Upper lobe of left lung (tissue), 6 donors: ENCODE measurements around the gene PRKN. TPM values are rescaled to one million over a fixed set of nuclear protein-coding genes. Genes with fewer than 3 reads are reported as not detected.

ENCODE experiments used
- ATAC-seq, 2 donors: fragments of 200-7000 bp; cut with Tn5 transposase; one replicate each; pipeline ENCODE4 v1.9.1; 2022; ENCODE audit warnings: mild to moderate bottlenecking in 2 of 2, moderate library complexity in 2 of 2; ENCODE audit not compliant: low FRiP score in 2 of 2
- DNase-seq, 2 donors: peaks; one replicate each; pipeline ENCODE4 v3.0.0-alpha.2; 2019 to 2020
- H3K27ac ChIP-seq, 4 donors: fragments of 200-600 bp; sonication (generic); one replicate each; pipeline ENCODE4 v1.5.1; 2016 to 2019
- H3K27me3 ChIP-seq, 4 donors: fragments of 200-600 bp; sonication (generic); one replicate each; pipeline ENCODE4 v1.5.1; 2017 to 2019
- H3K36me3 ChIP-seq, 4 donors: fragments of 200-600 bp; sonication (generic); one replicate each; pipeline ENCODE4 v1.5.1; 2016 to 2019
- H3K4me1 ChIP-seq, 4 donors: fragments of 200-600 bp; sonication (generic); one replicate each; pipeline ENCODE4 v1.5.1; 2018 to 2019
- H3K4me3 ChIP-seq, 4 donors: fragments of 200-600 bp; sonication (generic); one replicate each; pipeline ENCODE4 v1.5.1; 2017 to 2019; ENCODE audit warnings: mild to moderate bottlenecking in 2 of 4, moderate library complexity in 1 of 4
- H3K9me3 ChIP-seq, 4 donors: fragments of 200-600 bp; sonication (generic); one replicate each; pipeline ENCODE4 v1.5.1; 2018 to 2019
- CTCF ChIP-seq, 6 experiments: fragments of 450-650 bp in 4 of 6; fragments of 200-600 bp in 2 of 6; sonication (generic) in 2 of 6; IDR thresholded peaks; one replicate each; pipeline ENCODE4 v1.5.1; 2016 to 2019; ENCODE audit warnings: antibody characterized with exemption in 6 of 6
- EP300 ChIP-seq, 4 donors: sonication (generic); formaldehyde crosslinking; IDR thresholded peaks; one replicate each; pipeline ENCODE4 v1.5.1; 2017; ENCODE audit warnings: antibody characterized with exemption in 4 of 4, control low read depth in 2 of 4
- POLR2A ChIP-seq, 4 donors: fragments of 450-650 bp; IDR thresholded peaks; one replicate each; pipeline ENCODE4 v1.5.1; 2016 to 2017; ENCODE audit warnings: antibody characterized with exemption in 4 of 4, mild to moderate bottlenecking in 2 of 4
- POLR2AphosphoS5 ChIP-seq, 2 donors: sonication (generic); formaldehyde crosslinking; IDR thresholded peaks; one replicate each; pipeline ENCODE4 v1.5.1; 2017; ENCODE audit warnings: antibody characterized with exemption in 2 of 2
- WGBS, 2 donors: methylation state at CpG; one replicate each; pipeline ENCODE4 v1.1.5; 2017 to 2018; 5-methylcytosine and 5-hydroxymethylcytosine counted together
- total RNA-seq, 6 donors: library from RNA; depleted of rRNA in 4 of 6; stranded (reverse); fragments of >200 nt in 4 of 6; gene quantifications; one replicate each; pipeline versions ENCODE4 v1.1.0 to v1.2.1, GENCODE V29; 2016 to 2021
- donor health status: DM: no; HTN: no; CAD: no; lungs with moderate emphysema.
- donor health status: DM: no; HTN: yes; CAD: no; lungs with severe emphysema.

PRKN gene
- total RNA-seq, 6 donors from 2014 or later = 2.7 to 29.3 (median 5.5) TPM

- TF ChIP-seq POLR2A (IDR thresholded peaks at IDR 0.05) (no peak), POLR2AphosphoS5 (IDR thresholded peaks at IDR 0.05) (no peak), CTCF (IDR thresholded peaks at IDR 0.05) (no peak), EP300 (IDR thresholded peaks at IDR 0.05) (no peak)
- H3K9me3 ChIP-seq = no peaks in the 10 kb centered on the region
- no peak for DNase-seq
- H3K27ac ChIP-seq = no peak overlapping the region
- no peaks in the 10 kb centered on the region for H3K27me3 ChIP-seq
- no peaks in the 10 kb centered on the region for H3K4me1 ChIP-seq
- no peak overlapping the region for H3K4me3 ChIP-seq
- WGBS, 2 donors = 87 to 88% methylated on average over 5 of the region's 5 CpGs
- no peak for ATAC-seq
- no peaks in the 10 kb centered on the region for H3K36me3 ChIP-seq
Measured at GRCh38 chr6:162100096-162100495, 627.5 kb downstream of the PRKN start.

GRCh38 chr6:162099685-162100084 is 627.9 kb downstream of the PRKN start:
- Histone ChIP-seq H3K4me1 (no peaks in the 10 kb centered on the region), H3K27me3 (no peaks in the 10 kb centered on the region), H3K9me3 (no peaks in the 10 kb centered on the region), H3K36me3 (no peaks in the 10 kb centered on the region), H3K27ac (no peak overlapping the region), H3K4me3 (no peak overlapping the region)
- DNase-seq (no peak), ATAC-seq (peak in 1 of 2 donors; percentile 83)
- TF ChIP-seq POLR2A (IDR thresholded peaks at IDR 0.05) = no peak
- peak in 2 of 4 donors; percentile 29 to 47 for TF ChIP-seq EP300 (IDR thresholded peaks at IDR 0.05)
- 76 to 82% methylated on average over 5 of the region's 5 CpGs for WGBS, 2 donors

- H3K27me3 ChIP-seq = no peaks in the 10 kb centered on the region
- ATAC-seq (no peak), DNase-seq (no peak)
- H3K9me3 ChIP-seq = no peaks in the 10 kb centered on the region
- WGBS, 2 donors = 89% methylated on average over 11 of the region's 11 CpGs
- no peak for TF ChIP-seq POLR2A (IDR thresholded peaks at IDR 0.05)
- no peak for TF ChIP-seq EP300 (IDR thresholded peaks at IDR 0.05)
- TF ChIP-seq POLR2AphosphoS5 (IDR thresholded peaks at IDR 0.05) = no peak
- no peak for TF ChIP-seq CTCF (IDR thresholded peaks at IDR 0.05)
- no peaks in the 10 kb centered on the region for H3K36me3 ChIP-seq
- no peaks in the 10 kb centered on the region for H3K4me1 ChIP-seq
- no peak overlapping the region for H3K27ac ChIP-seq
- no peak overlapping the region for H3K4me3 ChIP-seq
Measured at GRCh38 chr6:162092816-162093502, 634.6 kb downstream of the PRKN start.

- ATAC-seq (no peak), DNase-seq (no peak)
- Histone ChIP-seq H3K36me3 (no peaks in the 10 kb centered on the region), H3K27me3 (no peaks in the 10 kb centered on the region), H3K4me1 (no peaks in the 10 kb centered on the region), H3K9me3 (no peaks in the 10 kb centered on the region), H3K4me3 (no peak overlapping the region), H3K27ac (no peak overlapping the region)
- WGBS, 2 donors = 68 to 74% methylated on average over 2 of the region's 2 CpGs
- no peak for TF ChIP-seq CTCF (IDR thresholded peaks at IDR 0.05)
- TF ChIP-seq EP300 (IDR thresholded peaks at IDR 0.05) = no peak
- no peak for TF ChIP-seq POLR2AphosphoS5 (IDR thresholded peaks at IDR 0.05)
- no peak for TF ChIP-seq POLR2A (IDR thresholded peaks at IDR 0.05)
Measured at GRCh38 chr6:162090734-162091133, 636.8 kb downstream of the PRKN start.

- ATAC-seq = no peak
- H3K27ac ChIP-seq = no peak overlapping the region
- no peaks in the 10 kb centered on the region for H3K9me3 ChIP-seq
- no peak overlapping the region for H3K4me3 ChIP-seq
- no peaks in the 10 kb centered on the region for H3K27me3 ChIP-seq
- H3K36me3 ChIP-seq = no peaks in the 10 kb centered on the region
- TF ChIP-seq POLR2A (IDR thresholded peaks at IDR 0.05) (no peak), CTCF (IDR thresholded peaks at IDR 0.05) (no peak), EP300 (IDR thresholded peaks at IDR 0.05) (no peak), POLR2AphosphoS5 (IDR thresholded peaks at IDR 0.05) (no peak)
- DNase-seq = no peak
- H3K4me1 ChIP-seq = no peaks in the 10 kb centered on the region
- 81 to 86% methylated on average over 2 of the region's 2 CpGs for WGBS, 2 donors
Measured at GRCh38 chr6:162088091-162088490, 639.5 kb downstream of the PRKN start.
